Measurements from ENCODE around the gene TRAPPC14. TPM values are rescaled to one million over a fixed set of nuclear protein-coding genes. Genes with fewer than 3 reads are reported as not detected.

Gene TRAPPC14
- total and polyA plus RNA-seq, 10 of the 15 experiments (the other 5 are each of a cell fraction or from before 2014, with no cell fraction given): 0.21 to 24.7 (median 7.5) TPM

GRCh38 chr7:100107890-100108289, 50.6 kb downstream of the TRAPPC14 start:
- intact Hi-C loops (cut with micrococcal nuclease; ENCODE audit: unreplicated experiment) (no loop called here), in situ Hi-C loops (cut with MboI) (no loop called here)
- no peak overlapping the region for H3K4me2 ChIP-seq (ENCODE audit: control insufficient read depth, insufficient read depth)
- no peak overlapping the region for H3K4me3 ChIP-seq
- no peak overlapping the region for H3K9ac ChIP-seq (ENCODE audit: control insufficient read depth, insufficient read depth, low read length)
- peaks cover 5 to 9% of the 10 kb centered on the region in 2 experiments; a peak in 3 of 4 replicates for H3K36me3 ChIP-seq (ENCODE audit: control insufficient read depth in 2 of 2, insufficient read depth in 2 of 2, low read length in 1 of 2)
- BruUV-seq (replicated peaks): no TSS peak
- DNase-seq (ENCODE audit: low read depth, low spot score): no peak
- H3K4me1 ChIP-seq (ENCODE audit: control insufficient read depth, insufficient read depth, low read length): no peaks in the 10 kb centered on the region
- RAD21 ChIA-PET (ENCODE audit: unreplicated experiment): no interaction called here
- H3K27me3 ChIP-seq (replicated peaks in 1 of 2; ENCODE audit: control insufficient read depth in 2 of 2, insufficient read depth in 2 of 2, low read length in 1 of 2): no peaks in the 10 kb centered on the region
- no peak overlapping the region for H3K27ac ChIP-seq (ENCODE audit: control insufficient read depth, insufficient read depth)
- CTCF ChIA-PET: no interaction called here
- no peaks in the 10 kb centered on the region for H3K9me3 ChIP-seq (replicated peaks; ENCODE audit: control insufficient read depth, insufficient read depth, low read length)
- SMC1A ChIA-PET (ENCODE audit: uncharacterized antibody, unreplicated experiment): no interaction called here
- H3K79me2 ChIP-seq (ENCODE audit: control insufficient read depth, insufficient read depth, low read length): no peaks in the 10 kb centered on the region
- H4K20me1 ChIP-seq (ENCODE audit: control insufficient read depth, insufficient read depth): no peaks in the 10 kb centered on the region
- WGBS (ENCODE audit: insufficient coverage, insufficient replicate concordance, low lambda C conversion rate, missing lambda C conversion rate): 70% methylated on average over 11 of the region's 11 CpGs
- FAIRE-seq: no peak
- no peak overlapping the region for H2AFZ ChIP-seq (ENCODE audit: control insufficient read depth, low read depth, low read length)
- ATAC-seq: no peak
- POLR2A ChIA-PET: no interaction called here
- TF ChIP-seq ETV6 (conservative IDR thresholded peaks at IDR 0.05 in 1 of 2, IDR thresholded peaks at IDR 0.05 in 1 of 2; ENCODE audit: borderline replicate concordance in 1 of 2, low read depth in 1 of 2) (no peak), NBN (IDR thresholded peaks at IDR 0.05) (no peak), EED (IDR thresholded peaks at IDR 0.05; ENCODE audit: low read depth) (no peak), CBFB (IDR thresholded peaks at IDR 0.05; ENCODE audit: low read depth) (no peak), EZH2 (IDR thresholded peaks at IDR 0.05; ENCODE audit: borderline replicate concordance, control insufficient read depth, low read depth, low read length) (no peak), CREM (IDR thresholded peaks at IDR 0.05; ENCODE audit: low read depth) (no peak), SKIL (IDR thresholded peaks at IDR 0.05; ENCODE audit: low read depth, poor library complexity, severe bottlenecking) (no peak), NFIC (IDR thresholded peaks at IDR 0.05; ENCODE audit: low read depth, low read length) (no peak), RCOR1 (conservative IDR thresholded peaks at IDR 0.05; ENCODE audit: low read depth, low read length) (no peak), RAD21 (IDR thresholded peaks at IDR 0.05; ENCODE audit: insufficient read depth, low read depth, low read length) (no peak), MEF2B (IDR thresholded peaks at IDR 0.05; ENCODE audit: partially characterized antibody, poor library complexity, severe bottlenecking) (no peak), E4F1 (IDR thresholded peaks at IDR 0.05; ENCODE audit: borderline replicate concordance, partially characterized antibody) (no peak), TBL1XR1 (IDR thresholded peaks at IDR 0.05; ENCODE audit: low read depth, low read length) (no peak), ZNF384 (IDR thresholded peaks at IDR 0.05; ENCODE audit: borderline replicate concordance, low read depth, low read length) (no peak)
- TF ChIP-seq, protein P1, sequence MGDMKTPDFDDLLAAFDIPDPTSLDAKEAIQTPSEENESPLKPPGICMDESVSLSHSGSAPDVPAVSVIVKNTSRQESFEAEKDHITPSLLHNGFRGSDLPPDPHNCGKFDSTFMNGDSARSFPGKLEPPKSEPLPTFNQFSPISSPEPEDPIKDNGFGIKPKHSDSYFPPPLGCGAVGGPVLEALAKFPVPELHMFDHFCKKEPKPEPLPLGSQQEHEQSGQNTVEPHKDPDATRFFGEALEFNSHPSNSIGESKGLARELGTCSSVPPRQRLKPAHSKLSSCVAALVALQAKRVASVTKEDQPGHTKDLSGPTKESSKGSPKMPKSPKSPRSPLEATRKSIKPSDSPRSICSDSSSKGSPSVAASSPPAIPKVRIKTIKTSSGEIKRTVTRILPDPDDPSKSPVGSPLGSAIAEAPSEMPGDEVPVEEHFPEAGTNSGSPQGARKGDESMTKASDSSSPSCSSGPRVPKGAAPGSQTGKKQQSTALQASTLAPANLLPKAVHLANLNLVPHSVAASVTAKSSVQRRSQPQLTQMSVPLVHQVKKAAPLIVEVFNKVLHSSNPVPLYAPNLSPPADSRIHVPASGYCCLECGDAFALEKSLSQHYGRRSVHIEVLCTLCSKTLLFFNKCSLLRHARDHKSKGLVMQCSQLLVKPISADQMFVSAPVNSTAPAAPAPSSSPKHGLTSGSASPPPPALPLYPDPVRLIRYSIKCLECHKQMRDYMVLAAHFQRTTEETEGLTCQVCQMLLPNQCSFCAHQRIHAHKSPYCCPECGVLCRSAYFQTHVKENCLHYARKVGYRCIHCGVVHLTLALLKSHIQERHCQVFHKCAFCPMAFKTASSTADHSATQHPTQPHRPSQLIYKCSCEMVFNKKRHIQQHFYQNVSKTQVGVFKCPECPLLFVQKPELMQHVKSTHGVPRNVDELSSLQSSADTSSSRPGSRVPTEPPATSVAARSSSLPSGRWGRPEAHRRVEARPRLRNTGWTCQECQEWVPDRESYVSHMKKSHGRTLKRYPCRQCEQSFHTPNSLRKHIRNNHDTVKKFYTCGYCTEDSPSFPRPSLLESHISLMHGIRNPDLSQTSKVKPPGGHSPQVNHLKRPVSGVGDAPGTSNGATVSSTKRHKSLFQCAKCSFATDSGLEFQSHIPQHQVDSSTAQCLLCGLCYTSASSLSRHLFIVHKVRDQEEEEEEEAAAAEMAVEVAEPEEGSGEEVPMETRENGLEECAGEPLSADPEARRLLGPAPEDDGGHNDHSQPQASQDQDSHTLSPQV (IDR thresholded peaks at IDR 0.05): no peak

Measured in GM12878 (cell line).